Measurements from ENCODE around the gene COX20.

Gene COX20

DNA sequence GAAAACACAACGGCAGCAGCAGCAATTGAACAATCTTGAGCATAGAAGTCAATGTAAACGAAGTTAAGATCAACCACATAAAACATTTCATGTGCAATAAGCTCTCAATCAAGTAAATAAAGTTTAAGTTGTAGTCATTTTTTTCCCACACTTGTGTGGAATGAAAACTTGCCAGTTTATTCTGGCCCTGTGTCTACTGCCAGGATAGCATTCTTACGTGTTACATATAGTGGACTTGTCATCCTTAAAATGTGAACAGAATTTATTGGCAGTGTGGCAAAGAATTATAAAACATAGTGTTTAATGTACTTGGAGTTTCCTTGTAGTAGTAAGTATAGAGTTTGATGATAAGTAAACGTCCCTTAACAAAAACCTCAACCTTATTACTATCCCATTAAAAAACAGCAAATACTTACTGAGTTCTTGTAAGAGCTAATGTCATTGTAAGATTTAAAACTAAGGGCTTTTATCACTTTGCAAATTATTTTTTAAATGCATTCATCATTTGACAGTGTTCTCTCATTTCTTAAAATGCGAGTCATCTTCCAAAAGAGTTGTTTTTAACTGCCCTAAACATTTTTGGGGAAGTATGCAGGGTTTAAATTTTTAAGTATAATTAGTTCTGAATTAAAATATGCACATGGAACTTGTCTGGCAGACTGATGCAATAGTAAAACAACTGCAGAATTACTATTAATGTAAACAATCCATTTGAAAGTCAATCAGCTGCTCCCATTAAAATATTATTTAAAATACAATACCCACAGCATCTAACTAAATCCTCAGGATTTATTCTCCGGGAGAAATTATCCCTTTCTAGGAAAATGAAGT lies 7.9 kb downstream of the COX20 start:
- TF ChIP-seq, protein P1, sequence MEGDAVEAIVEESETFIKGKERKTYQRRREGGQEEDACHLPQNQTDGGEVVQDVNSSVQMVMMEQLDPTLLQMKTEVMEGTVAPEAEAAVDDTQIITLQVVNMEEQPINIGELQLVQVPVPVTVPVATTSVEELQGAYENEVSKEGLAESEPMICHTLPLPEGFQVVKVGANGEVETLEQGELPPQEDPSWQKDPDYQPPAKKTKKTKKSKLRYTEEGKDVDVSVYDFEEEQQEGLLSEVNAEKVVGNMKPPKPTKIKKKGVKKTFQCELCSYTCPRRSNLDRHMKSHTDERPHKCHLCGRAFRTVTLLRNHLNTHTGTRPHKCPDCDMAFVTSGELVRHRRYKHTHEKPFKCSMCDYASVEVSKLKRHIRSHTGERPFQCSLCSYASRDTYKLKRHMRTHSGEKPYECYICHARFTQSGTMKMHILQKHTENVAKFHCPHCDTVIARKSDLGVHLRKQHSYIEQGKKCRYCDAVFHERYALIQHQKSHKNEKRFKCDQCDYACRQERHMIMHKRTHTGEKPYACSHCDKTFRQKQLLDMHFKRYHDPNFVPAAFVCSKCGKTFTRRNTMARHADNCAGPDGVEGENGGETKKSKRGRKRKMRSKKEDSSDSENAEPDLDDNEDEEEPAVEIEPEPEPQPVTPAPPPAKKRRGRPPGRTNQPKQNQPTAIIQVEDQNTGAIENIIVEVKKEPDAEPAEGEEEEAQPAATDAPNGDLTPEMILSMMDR (IDR thresholded peaks at IDR 0.05; ENCODE audit: control insufficient read depth, extremely low read depth, insufficient read depth): no peak
- H3K4me3 ChIP-seq (ENCODE audit: low read depth, low read length): no peak overlapping the region
- no peak for DNase-seq (ENCODE audit: low read depth)

DNA sequence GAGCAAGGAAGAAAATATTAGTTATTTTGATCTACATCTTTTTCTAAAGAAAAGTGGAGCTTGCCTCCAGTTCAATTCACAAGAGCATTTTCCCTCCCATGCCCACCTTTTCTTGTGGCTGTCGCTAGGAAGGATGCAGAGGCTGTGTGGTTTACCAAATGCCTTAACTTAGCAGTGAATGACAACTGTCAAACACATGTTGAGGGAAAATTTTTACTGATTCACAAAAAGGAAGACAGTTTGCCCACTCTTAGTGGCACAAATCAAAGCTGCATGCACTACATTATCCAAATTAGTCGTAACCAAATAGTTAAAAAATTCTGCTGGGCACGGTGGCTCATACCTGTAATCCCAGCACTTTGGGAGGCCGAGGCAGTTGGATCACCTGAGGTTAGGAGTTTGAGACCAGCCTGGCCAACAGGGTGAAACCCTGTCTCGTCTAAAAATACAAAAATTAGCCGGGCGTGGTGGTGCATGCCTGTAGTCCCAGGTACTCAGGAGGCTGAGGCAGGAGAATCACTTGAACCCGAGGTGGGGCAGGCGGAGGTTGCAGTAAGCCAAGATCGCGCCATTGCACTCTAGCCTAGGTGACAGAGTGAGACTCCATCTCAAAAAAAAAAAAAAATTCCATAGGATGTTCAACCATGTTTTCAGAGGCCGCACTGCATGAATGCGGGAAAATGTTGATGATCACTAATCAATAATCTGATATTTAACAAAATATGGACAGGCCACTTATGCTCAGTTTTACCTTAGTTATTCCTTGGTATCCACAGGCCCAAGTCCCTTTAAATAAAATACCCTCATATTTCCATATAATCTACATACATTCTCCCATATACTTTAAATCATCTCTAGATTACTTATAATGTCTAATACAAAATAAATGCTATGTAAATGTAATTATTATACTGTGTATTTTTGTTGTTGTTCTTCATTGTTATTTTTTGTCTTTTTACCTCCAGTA lies 9.0 kb downstream of the COX20 start:
- H3K4me3 ChIP-seq (ENCODE audit: low read depth, low read length): no peak overlapping the region
- TF ChIP-seq, protein P1 (IDR thresholded peaks at IDR 0.05; ENCODE audit: control insufficient read depth, extremely low read depth, insufficient read depth): no peak
- no peak for DNase-seq (ENCODE audit: low read depth)

DNA sequence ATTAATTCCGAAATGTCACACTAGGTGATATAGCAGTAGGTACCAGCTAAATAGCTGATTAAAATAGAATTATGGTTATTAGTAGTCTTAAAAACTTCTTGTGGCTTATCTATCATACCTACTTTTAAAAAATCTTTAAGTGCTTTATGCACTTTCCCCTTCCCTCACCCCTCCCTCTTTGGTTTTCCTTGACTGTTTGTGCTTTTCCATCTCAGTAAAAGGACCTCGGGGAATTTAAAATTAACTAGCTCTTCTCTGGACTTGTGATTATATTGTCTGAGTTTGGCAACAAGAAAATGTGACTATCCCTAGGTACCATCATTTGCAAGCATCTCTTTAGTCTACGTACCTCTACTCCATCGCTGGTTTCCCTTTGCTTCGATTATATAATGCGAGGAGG lies 11.2 kb downstream of the COX20 start:
- DNase-seq (ENCODE audit: low read depth): no peak
- H3K4me3 ChIP-seq (ENCODE audit: low read depth, low read length): no peak overlapping the region
- TF ChIP-seq, protein P1 (IDR thresholded peaks at IDR 0.05; ENCODE audit: control insufficient read depth, extremely low read depth, insufficient read depth): no peak

DNA sequence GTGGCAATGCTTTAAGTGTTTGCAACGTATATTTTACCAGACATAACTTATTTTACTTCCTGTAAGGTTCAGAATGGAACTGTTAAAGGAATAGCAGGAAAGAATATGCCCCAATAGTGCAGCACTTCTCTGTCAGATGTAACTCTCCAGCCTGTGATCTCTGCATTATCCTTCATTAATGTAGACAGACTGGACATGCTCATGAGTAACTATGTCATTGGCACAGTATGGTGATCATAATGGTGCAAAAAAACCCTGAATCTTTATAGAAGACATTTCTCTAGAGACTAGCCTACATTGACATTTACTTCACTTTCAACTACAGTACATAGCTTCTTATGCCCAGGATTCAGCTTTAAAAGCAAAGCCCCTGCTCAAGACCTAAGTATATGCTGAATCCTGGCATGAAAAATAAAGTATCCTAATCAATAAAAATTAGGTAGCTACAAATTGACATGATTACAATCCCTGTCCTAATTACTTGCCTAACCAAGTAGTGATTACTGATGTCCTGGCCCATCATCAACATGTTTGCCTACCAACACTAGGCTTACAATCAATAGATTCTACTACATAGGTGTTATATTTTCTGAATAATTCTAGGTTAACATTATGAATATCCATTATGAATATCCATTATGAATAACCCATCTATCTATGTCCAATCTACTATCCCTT lies 13.9 kb downstream of the COX20 start:
- no peak overlapping the region for H3K4me3 ChIP-seq (ENCODE audit: low read depth, low read length)
- TF ChIP-seq, protein P1 (IDR thresholded peaks at IDR 0.05; ENCODE audit: control insufficient read depth, extremely low read depth, insufficient read depth): no peak
- no peak for DNase-seq (ENCODE audit: low read depth)

DNA sequence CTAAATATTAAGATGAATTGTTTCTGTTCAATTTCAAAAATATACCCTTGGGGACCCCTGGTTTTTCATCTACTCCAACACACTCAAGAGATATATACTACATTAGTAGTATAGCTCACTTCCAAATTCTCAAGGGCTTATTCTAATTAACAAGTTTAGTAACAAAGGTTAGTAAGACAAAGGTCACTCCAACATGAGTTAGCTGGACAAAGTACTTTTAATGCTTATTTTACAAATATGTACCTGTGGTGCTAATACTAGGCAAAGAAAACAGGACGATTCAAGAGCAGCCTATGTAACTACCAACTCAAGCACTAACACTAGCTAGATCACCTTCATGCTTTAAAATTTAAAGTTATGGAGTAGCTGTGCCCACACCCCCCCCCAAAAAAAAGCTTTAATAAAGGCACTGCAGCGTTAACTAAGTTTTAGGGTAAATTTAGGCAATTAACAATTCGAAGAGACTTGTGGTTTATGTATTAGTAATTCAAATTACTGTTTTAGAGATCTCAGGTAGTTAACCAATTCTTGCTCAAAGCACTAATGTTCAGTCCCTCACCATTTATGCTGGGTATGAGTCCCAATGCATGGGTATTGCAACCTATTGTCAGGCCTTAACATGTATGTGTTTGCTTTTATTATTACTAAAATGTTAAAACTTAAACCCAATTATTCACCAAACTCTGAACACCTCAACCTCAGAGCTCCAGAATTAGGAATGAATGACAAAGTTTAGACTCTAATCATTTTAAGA lies 14.8 kb downstream of the COX20 start:
- H3K4me3 ChIP-seq (ENCODE audit: low read depth, low read length): no peak overlapping the region
- no peak for DNase-seq (ENCODE audit: low read depth)
- TF ChIP-seq, protein P1 (IDR thresholded peaks at IDR 0.05; ENCODE audit: control insufficient read depth, extremely low read depth, insufficient read depth): no peak

DNA sequence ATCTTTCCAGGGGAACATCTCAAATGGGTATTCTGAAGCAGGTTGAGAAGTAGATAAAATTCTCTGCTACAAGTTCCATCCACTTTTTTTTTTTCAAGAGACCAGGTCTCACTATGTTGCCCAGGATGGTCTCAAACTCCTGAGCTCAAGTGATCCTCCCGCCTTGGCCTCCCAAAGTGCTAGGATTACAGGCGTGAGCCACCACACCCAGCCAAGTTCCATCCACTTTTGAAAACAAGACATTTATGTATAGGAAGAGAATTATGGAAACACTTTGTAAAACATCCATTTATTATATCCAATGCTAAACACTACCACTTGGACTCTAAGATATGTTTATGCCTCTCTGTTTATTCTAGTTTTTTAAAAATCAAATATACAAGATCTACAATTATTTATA lies 15.4 kb downstream of the COX20 start:
- no peak for DNase-seq (ENCODE audit: low read depth)
- TF ChIP-seq, protein P1 (IDR thresholded peaks at IDR 0.05; ENCODE audit: control insufficient read depth, extremely low read depth, insufficient read depth): no peak
- H3K4me3 ChIP-seq (ENCODE audit: low read depth, low read length): no peak overlapping the region
